Bronchial epithelial cell (primary cell): ENCODE results near the gene DEAF1. TPM values are rescaled to one million over a fixed set of nuclear protein-coding genes. Genes with fewer than 3 reads are reported as not detected.

Experiments used
- DNase-seq: peaks from one replicate; pipeline ENCODE4 v3.0.0-alpha.2; 2010; ENCODE audit warnings: low read depth
- FAIRE-seq: peaks from 2 replicates; lab custom pipeline; 2011; peaks lifted over from hg19 to GRCh38; lab: Jason Lieb, UNC
- H3K27me3 ChIP-seq: 2 replicates; pipeline ENCODE4 v1.5.1; 2011; ENCODE audit warnings: low read length; ENCODE audit not compliant: control insufficient read depth, insufficient read depth
- H3K36me3 ChIP-seq: 2 replicates; pipeline ENCODE4 v1.5.1; 2011; ENCODE audit warnings: low read length; ENCODE audit not compliant: control insufficient read depth, insufficient read depth
- H3K4me3 ChIP-seq: 2 replicates; pipeline ENCODE4 v1.5.1; 2011; ENCODE audit warnings: mild to moderate bottlenecking, low read depth, low read length, control low read depth
- total RNA-seq: library from RNA; depleted of rRNA; stranded (reverse); fragments of >200 nt; gene quantifications from 2 replicates; pipeline ENCODE4 v1.2.1, GENCODE V29; 2014
- TF ChIP-seq, protein P1 (sequence below): IDR thresholded peaks from 2 replicates; pipeline ENCODE4 v1.5.1; 2011; ENCODE audit warnings: mild to moderate bottlenecking, moderate library complexity, low read length, control low read depth, inconsistent platforms; ENCODE audit not compliant: insufficient read depth, severe bottlenecking

DEAF1 gene
- total RNA-seq, 1 donor from 2014 or later = 23.4 TPM

DNA sequence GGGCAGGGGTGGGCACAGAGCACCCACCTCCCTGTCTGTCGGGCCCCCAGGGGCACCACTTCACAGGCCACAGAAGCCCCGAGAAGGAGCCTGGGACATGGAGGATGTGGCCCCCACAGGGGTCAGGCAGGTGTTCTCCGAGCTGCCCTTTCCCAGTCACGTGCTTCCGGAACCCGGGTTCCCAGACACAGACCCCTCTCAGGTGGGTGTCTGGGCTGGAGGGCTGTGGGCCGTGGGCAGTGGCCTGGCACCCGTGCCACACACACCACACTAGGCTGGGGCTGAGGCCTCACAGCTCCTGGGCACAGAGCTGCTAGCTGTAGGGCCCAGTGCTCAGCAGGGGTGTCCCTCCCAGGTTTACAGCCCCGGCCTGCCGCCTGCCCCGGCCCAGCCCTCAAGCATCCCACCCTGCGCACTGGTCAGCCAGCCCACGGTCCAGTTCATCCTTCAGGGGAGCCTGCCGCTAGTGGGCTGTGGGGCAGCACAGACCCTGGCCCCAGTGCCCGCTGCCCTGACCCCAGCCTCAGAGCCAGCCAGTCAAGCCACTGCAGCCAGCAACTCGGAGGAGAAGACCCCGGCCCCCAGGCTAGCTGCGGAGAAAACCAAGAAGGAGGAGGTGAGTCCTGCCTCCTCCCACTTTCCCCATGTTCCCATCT, 84.7 kb downstream of the DEAF1 start:
- Histone ChIP-seq H3K4me3 (no peak overlapping the region), H3K36me3 (peaks cover 56% of the 10 kb centered on the region)
- no peak for FAIRE-seq

DNA sequence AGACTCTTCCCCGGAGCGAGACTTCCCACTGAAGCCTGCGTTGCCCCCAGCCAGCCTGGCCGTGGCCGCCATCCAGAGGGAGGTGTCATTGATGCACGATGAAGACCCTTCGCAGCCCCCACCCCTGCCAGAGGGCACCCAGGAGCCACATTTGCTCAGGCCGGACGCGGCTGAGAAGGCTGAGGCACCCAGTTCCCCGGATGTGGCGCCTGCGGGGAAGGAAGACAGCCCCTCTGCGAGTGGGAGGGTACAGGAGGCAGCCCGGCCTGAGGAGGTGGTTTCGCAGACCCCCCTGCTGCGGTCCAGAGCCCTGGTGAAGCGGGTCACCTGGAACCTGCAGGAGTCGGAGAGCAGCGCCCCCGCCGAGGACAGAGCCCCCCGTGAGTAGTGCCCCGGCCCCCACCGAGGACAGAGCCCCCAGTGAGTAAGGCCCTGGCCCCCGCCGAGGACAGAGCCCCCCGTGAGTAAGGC, 85.6 kb downstream of the DEAF1 start:
- no peak for DNase-seq
- Histone ChIP-seq H3K36me3 (peaks cover 63% of the 10 kb centered on the region), H3K27me3 (no peaks in the 10 kb centered on the region), H3K4me3 (no peak overlapping the region)
- TF ChIP-seq, protein P1, sequence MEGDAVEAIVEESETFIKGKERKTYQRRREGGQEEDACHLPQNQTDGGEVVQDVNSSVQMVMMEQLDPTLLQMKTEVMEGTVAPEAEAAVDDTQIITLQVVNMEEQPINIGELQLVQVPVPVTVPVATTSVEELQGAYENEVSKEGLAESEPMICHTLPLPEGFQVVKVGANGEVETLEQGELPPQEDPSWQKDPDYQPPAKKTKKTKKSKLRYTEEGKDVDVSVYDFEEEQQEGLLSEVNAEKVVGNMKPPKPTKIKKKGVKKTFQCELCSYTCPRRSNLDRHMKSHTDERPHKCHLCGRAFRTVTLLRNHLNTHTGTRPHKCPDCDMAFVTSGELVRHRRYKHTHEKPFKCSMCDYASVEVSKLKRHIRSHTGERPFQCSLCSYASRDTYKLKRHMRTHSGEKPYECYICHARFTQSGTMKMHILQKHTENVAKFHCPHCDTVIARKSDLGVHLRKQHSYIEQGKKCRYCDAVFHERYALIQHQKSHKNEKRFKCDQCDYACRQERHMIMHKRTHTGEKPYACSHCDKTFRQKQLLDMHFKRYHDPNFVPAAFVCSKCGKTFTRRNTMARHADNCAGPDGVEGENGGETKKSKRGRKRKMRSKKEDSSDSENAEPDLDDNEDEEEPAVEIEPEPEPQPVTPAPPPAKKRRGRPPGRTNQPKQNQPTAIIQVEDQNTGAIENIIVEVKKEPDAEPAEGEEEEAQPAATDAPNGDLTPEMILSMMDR = no peak
- FAIRE-seq = no peak

More for the DNA sequence above, 84.7 kb downstream of the DEAF1 start:
- TF ChIP-seq, protein P1 = no peak
- no peak for DNase-seq
- H3K27me3 ChIP-seq = no peaks in the 10 kb centered on the region

DNA sequence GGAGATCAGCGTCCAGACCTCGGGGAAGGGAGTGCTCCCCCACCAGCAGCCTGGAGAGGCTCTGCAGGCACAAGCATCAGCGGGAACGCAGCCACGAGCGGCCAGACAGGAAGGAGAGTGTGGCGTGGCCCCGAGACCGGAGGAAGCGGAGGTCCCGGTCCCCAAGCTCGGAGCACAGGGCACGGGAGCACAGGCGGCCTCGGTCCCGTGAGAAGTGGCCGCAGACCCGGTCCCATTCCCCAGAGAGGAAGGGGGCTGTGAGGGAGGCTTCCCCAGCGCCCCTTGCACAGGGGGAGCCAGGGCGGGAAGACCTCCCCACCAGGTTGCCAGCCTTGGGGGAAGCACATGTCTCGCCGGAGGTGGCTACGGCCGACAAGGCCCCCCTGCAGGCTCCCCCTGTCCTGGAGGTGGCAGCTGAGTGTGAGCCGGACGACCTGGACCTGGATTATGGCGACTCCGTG, 86.2 kb downstream of the DEAF1 start:
- TF ChIP-seq, protein P1 = no peak
- Histone ChIP-seq H3K27me3 (no peaks in the 10 kb centered on the region), H3K4me3 (no peak overlapping the region), H3K36me3 (peaks cover 64% of the 10 kb centered on the region)
- FAIRE-seq = no peak
- DNase-seq = no peak

DNA sequence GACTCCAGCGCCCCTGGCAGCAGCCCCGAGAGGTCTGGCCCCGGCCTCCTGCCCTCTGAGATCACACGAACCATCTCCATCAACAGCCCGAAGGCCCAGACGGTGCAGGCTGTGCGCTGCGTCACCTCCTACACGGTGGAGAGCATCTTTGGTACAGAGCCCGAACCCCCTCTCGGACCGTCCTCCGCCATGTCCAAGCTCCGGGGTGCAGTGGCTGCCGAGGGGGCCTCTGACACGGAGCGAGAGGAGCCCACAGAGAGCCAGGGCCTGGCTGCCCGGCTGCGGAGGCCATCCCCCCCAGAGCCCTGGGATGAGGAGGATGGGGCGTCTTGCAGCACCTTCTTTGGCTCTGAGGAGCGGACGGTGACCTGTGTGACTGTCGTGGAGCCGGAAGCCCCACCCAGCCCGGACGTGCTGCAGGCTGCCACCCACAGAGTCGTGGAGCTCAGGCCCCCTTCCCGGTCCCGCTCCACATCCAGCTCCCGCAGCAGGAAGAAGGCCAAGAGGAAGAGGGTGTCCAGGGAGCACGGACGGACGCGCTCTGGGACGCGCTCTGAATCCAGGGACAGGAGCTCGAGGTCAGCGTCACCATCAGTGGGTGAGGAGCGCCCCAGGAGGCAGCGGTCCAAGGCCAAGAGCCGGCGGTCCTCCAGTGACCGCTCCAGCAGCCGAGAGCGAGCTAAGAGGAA, 86.9 kb downstream of the DEAF1 start:
- FAIRE-seq (no peak), DNase-seq (no peak)

DNA sequence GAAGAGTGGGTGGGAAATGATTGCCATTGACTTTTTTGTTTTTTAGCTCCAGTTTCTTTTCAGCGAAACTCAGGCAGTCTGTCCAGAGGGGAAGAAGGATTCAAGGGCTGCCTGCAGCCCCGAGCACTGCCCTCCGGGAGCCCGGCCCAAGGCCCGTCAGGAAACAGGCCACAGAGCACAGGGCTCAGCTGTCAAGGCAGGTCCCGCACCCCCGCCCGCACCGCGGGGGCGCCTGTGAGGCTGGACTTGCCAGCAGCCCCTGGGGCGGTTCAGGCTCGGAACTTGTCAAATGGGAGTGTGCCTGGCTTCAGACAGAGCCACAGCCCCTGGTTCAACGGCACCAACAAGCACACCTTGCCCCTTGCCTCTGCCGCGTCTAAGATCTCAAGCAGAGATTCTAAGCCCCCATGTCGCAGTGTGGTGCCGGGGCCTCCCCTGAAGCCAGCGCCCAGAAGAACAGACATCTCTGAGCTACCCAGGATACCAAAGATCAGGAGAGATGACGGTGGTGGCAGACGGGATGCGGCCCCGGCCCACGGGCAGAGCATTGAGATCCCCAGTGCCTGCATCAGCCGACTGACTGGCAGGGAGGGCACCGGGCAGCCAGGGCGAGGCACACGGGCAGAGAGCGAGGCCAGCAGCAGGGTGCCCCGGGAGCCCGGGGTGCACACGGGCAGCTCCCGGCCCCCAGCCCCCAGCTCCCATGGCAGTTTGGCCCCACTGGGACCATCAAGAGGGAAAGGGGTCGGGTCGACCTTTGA, 87.8 kb downstream of the DEAF1 start:
- Histone ChIP-seq H3K4me3 (no peak overlapping the region), H3K36me3 (peaks cover 59% of the 10 kb centered on the region), H3K27me3 (no peaks in the 10 kb centered on the region)
- TF ChIP-seq, protein P1 = no peak
- FAIRE-seq (no peak), DNase-seq (no peak)

More for the DNA sequence above, 86.9 kb downstream of the DEAF1 start:
- H3K27me3 ChIP-seq = no peaks in the 10 kb centered on the region
- H3K4me3 ChIP-seq = no peak overlapping the region
- TF ChIP-seq, protein P1 = no peak
- peaks cover 63% of the 10 kb centered on the region for H3K36me3 ChIP-seq
